H9 (cell line): Measurements from ENCODE around the gene CHN1. TPM values are rescaled to one million over a fixed set of nuclear protein-coding genes. Genes with fewer than 3 reads are reported as not detected.

Source experiments
- DNase-seq: peaks from one replicate; pipeline ENCODE4 v3.0.0-alpha.2; 2017
- H2AFZ ChIP-seq: one replicate; pipeline ENCODE4 v1.6.1; 2013; ENCODE audit warnings: mild to moderate bottlenecking, low read length, control low read depth, moderate library complexity
- H2AK5ac ChIP-seq: 2 replicates; pipeline ENCODE4 v1.6.1; 2013; ENCODE audit warnings: low read length, control low read depth, mixed read lengths; ENCODE audit not compliant: insufficient read length
- H2BK120ac ChIP-seq: one replicate; pipeline ENCODE4 v1.6.1; 2013; ENCODE audit warnings: low read depth, mild to moderate bottlenecking, low read length, control low read depth, inconsistent platforms; ENCODE audit not compliant: poor library complexity, severe bottlenecking
- H2BK12ac ChIP-seq: 2 replicates; pipeline ENCODE4 v1.6.1; 2013; ENCODE audit warnings: low read length, control low read depth, mixed read lengths, low read depth; ENCODE audit not compliant: insufficient read length
- H2BK15ac ChIP-seq: 2 replicates; pipeline ENCODE4 v1.6.1; 2013; ENCODE audit warnings: low read depth, low read length, control low read depth
- H2BK20ac ChIP-seq: one replicate; pipeline ENCODE4 v1.6.1; 2013; ENCODE audit warnings: low read depth, mild to moderate bottlenecking, low read length, control low read depth, inconsistent platforms; ENCODE audit not compliant: poor library complexity, severe bottlenecking
- H2BK5ac ChIP-seq: 2 replicates; pipeline ENCODE4 v1.6.1; 2013; ENCODE audit warnings: low read length, control low read depth, mixed read lengths; ENCODE audit not compliant: insufficient read length
- H3K14ac ChIP-seq: 2 replicates; pipeline ENCODE4 v1.6.1; 2013; ENCODE audit warnings: low read length, control low read depth; ENCODE audit not compliant: insufficient read depth
- H3K18ac ChIP-seq: 2 replicates; pipeline ENCODE4 v1.6.1; 2013; ENCODE audit warnings: low read depth, mild to moderate bottlenecking, mixed read lengths, low read length, control low read depth; ENCODE audit not compliant: insufficient read length
- H3K23ac ChIP-seq: 2 replicates; pipeline ENCODE4 v1.6.1; 2013; ENCODE audit warnings: low read length, control low read depth, mixed read lengths, low read depth; ENCODE audit not compliant: insufficient read length
- H3K23me2 ChIP-seq: 2 replicates; pipeline ENCODE4 v1.6.1; 2013; ENCODE audit warnings: low read depth, mild to moderate bottlenecking, mixed read lengths, low read length, control low read depth; ENCODE audit not compliant: insufficient read length, poor library complexity, severe bottlenecking
- H3K27ac ChIP-seq: 2 replicates; pipeline ENCODE4 v1.5.1; 2013; ENCODE audit warnings: low read length, control low read depth, mixed read lengths, low read depth; ENCODE audit not compliant: insufficient read length
- H3K27me3 ChIP-seq: 2 replicates; pipeline ENCODE4 v1.6.1; 2013; ENCODE audit warnings: low read length, control low read depth, inconsistent platforms; ENCODE audit not compliant: insufficient read depth
- H3K4ac ChIP-seq: 2 replicates; pipeline ENCODE4 v1.6.1; 2013; ENCODE audit warnings: low read depth, mild to moderate bottlenecking, control low read depth, inconsistent platforms, low read length, moderate library complexity
- H3K4me1 ChIP-seq: 2 replicates; pipeline ENCODE4 v1.6.1; 2013; ENCODE audit warnings: low read length, control low read depth, inconsistent platforms; ENCODE audit not compliant: insufficient read depth
- H3K4me2 ChIP-seq: 2 replicates; pipeline ENCODE4 v1.6.1; 2013; ENCODE audit warnings: low read length, control low read depth, mixed read lengths; ENCODE audit not compliant: insufficient read length, insufficient read depth
- H3K56ac ChIP-seq: 2 replicates; pipeline ENCODE4 v1.6.1; 2013; ENCODE audit warnings: low read depth, mild to moderate bottlenecking, mixed read lengths, low read length, control low read depth; ENCODE audit not compliant: insufficient read length
- H3K79me1 ChIP-seq: 2 replicates; pipeline ENCODE4 v1.6.1; 2013; ENCODE audit warnings: low read depth, mild to moderate bottlenecking, moderate library complexity, low read length, control low read depth, inconsistent platforms; ENCODE audit not compliant: insufficient read depth, poor library complexity, severe bottlenecking
- H3K79me2 ChIP-seq: 2 replicates; pipeline ENCODE4 v1.6.1; 2013; ENCODE audit warnings: low read length, control low read depth, inconsistent platforms; ENCODE audit not compliant: insufficient read depth
- H3K9ac ChIP-seq: 2 replicates; pipeline ENCODE4 v1.6.1; 2013; ENCODE audit warnings: low read length, control low read depth, mixed read lengths; ENCODE audit not compliant: insufficient read length; ENCODE audit errors: extremely low read depth
- H3K9me3 ChIP-seq: one replicate; pipeline ENCODE4 v1.6.1; 2013; ENCODE audit warnings: low read depth, low read length, inconsistent platforms; ENCODE audit not compliant: control insufficient read depth
- H3T11ph ChIP-seq: one replicate; pipeline ENCODE4 v1.6.1; 2013; ENCODE audit warnings: mild to moderate bottlenecking, low read length, control low read depth, inconsistent platforms
- H4K20me1 ChIP-seq: one replicate; pipeline ENCODE4 v1.6.1; 2013; ENCODE audit not compliant: control insufficient read depth, insufficient read length, insufficient read depth
- H4K5ac ChIP-seq: 2 replicates; pipeline ENCODE4 v1.6.1; 2013; ENCODE audit warnings: low read depth, mild to moderate bottlenecking, mixed read lengths, low read length, control low read depth; ENCODE audit not compliant: insufficient read length
- H4K8ac ChIP-seq: replicated peaks from 2 replicates; pipeline ENCODE4 v1.6.1; 2013; ENCODE audit warnings: low read length, control low read depth, mixed read lengths, low read depth; ENCODE audit not compliant: insufficient read length
- H4K91ac ChIP-seq: 2 replicates; pipeline ENCODE4 v1.6.1; 2013; ENCODE audit warnings: low read depth, mild to moderate bottlenecking, moderate library complexity, mixed read lengths, low read length, control low read depth; ENCODE audit not compliant: insufficient read length
- H3K27ac Mint-ChIP-seq, 3 experiments: 2 replicates in 2 of 3; 3 replicates in 1 of 3; pipeline ENCODE4 v1.8.0; 2020 to 2021; ENCODE audit warnings: mixed read lengths in 3 of 3, mild to moderate bottlenecking in 1 of 3, moderate library complexity in 1 of 3
- H3K27me3 Mint-ChIP-seq: 2 replicates; pipeline ENCODE4 v1.8.0; 2021; ENCODE audit warnings: low read depth, mild to moderate bottlenecking, moderate library complexity, mixed read lengths
- H3K36me3 Mint-ChIP-seq, 3 experiments: 2 replicates in 2 of 3; 3 replicates in 1 of 3; pipeline ENCODE4 v1.8.0; 2020 to 2021; ENCODE audit warnings: low read depth in 3 of 3, mixed read lengths in 3 of 3; ENCODE audit not compliant: insufficient read depth in 1 of 3
- H3K4me1 Mint-ChIP-seq, 2 experiments: 2 replicates each; pipeline ENCODE4 v1.8.0; 2020; ENCODE audit warnings: mixed read lengths in 2 of 2
- H3K4me3 Mint-ChIP-seq, 2 experiments: 2 replicates in 1 of 2; 3 replicates in 1 of 2; pipeline ENCODE4 v1.8.0; 2020 to 2021; ENCODE audit warnings: mild to moderate bottlenecking in 2 of 2, mixed read lengths in 2 of 2, moderate library complexity in 1 of 2
- H3K9me3 Mint-ChIP-seq, 2 experiments: 2 replicates in 1 of 2; 3 replicates in 1 of 2; pipeline ENCODE4 v1.8.0; 2020; ENCODE audit warnings: mild to moderate bottlenecking in 2 of 2, mixed read lengths in 2 of 2, moderate library complexity in 1 of 2
- WGBS: extraction: QIAGEN DNeasy Blood & Tissue Kit; methylation state at CpG from one replicate; pipeline ENCODE4 v1.1.7; 2013; ENCODE audit warnings: missing lambda C conversion rate, low lambda C conversion rate, mixed read lengths; ENCODE audit not compliant: insufficient read length; ENCODE audit errors: extremely low coverage; 5-methylcytosine and 5-hydroxymethylcytosine counted together
- total RNA-seq: library from RNA; stranded (reverse); gene quantifications from 2 replicates; pipeline ENCODE4 v1.2.1, GENCODE V29; 2021
- TF ChIP-seq, protein P1 (sequence below): fragments of 200-600 bp; sonication (generic); conservative IDR thresholded peaks from 3 replicates; pipeline ENCODE4 v1.8.0; 2021; ENCODE audit warnings: antibody characterized with exemption, mild to moderate bottlenecking

Gene CHN1
- total RNA-seq, 1 experiment from 2014 or later: 33.9 TPM

DNA sequence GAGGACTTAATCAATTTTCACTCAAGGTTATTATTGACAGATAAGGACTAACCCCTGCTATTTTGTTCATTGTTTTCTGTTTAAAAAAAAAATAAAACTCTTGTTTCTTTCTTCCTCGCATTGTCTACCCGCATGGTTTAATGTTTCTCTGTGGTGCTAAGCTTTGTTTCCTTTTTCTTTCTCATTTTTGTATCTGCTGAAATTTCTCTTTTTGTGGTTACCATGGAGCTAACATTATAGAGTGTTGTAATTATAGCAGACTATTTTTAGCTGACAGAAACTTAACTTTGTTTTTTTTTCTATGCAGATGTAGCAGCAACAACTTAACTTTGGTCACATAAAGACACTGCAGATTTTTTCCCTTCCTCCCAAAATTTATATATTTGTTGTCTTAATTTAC lies 43.1 kb upstream of the CHN1 start:
- no peak overlapping the region for H2BK5ac ChIP-seq
- no peak overlapping the region for H3K14ac ChIP-seq
- H2BK12ac ChIP-seq: no peak overlapping the region
- no peaks in the 10 kb centered on the region for H3K79me2 ChIP-seq
- no peak overlapping the region for H3K27ac Mint-ChIP-seq
- no peak overlapping the region for H3K56ac ChIP-seq
- peaks cover 0 to 5% of the 10 kb centered on the region in 2 experiments; a peak in 2 of 5 replicates for H3K9me3 Mint-ChIP-seq
- no peak overlapping the region for H3K23ac ChIP-seq
- no peak overlapping the region for H4K8ac ChIP-seq
- H4K91ac ChIP-seq: no peak overlapping the region
- H3K4me3 Mint-ChIP-seq: no peak overlapping the region
- no peak overlapping the region for H3K4me2 ChIP-seq
- no peak overlapping the region for H2BK120ac ChIP-seq
- no CpG with 5 or more reads among the region's 2 CpGs for WGBS
- H3K9me3 ChIP-seq: no peaks in the 10 kb centered on the region
- no peak overlapping the region for H3K9ac ChIP-seq
- H3K79me1 ChIP-seq: no peaks in the 10 kb centered on the region
- H2BK20ac ChIP-seq: no peak overlapping the region
- no peak overlapping the region for H2AK5ac ChIP-seq
- no peak overlapping the region for H3K27ac ChIP-seq
- H3K4me1 ChIP-seq: no peaks in the 10 kb centered on the region
- TF ChIP-seq, protein P1, sequence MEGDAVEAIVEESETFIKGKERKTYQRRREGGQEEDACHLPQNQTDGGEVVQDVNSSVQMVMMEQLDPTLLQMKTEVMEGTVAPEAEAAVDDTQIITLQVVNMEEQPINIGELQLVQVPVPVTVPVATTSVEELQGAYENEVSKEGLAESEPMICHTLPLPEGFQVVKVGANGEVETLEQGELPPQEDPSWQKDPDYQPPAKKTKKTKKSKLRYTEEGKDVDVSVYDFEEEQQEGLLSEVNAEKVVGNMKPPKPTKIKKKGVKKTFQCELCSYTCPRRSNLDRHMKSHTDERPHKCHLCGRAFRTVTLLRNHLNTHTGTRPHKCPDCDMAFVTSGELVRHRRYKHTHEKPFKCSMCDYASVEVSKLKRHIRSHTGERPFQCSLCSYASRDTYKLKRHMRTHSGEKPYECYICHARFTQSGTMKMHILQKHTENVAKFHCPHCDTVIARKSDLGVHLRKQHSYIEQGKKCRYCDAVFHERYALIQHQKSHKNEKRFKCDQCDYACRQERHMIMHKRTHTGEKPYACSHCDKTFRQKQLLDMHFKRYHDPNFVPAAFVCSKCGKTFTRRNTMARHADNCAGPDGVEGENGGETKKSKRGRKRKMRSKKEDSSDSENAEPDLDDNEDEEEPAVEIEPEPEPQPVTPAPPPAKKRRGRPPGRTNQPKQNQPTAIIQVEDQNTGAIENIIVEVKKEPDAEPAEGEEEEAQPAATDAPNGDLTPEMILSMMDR: no peak
- H3K27me3 Mint-ChIP-seq: no peaks in the 10 kb centered on the region; the same call in 1 of the 2 replicates
- H2BK15ac ChIP-seq: no peak overlapping the region
- no peak overlapping the region for H3K18ac ChIP-seq
- no peak overlapping the region for H2AFZ ChIP-seq
- no peaks in the 10 kb centered on the region for H3K4me1 Mint-ChIP-seq
- no peaks in the 10 kb centered on the region; a peak in 1 of 7 replicates for H3K36me3 Mint-ChIP-seq
- H3T11ph ChIP-seq: no peak overlapping the region
- H3K4ac ChIP-seq: no peak overlapping the region
- no peaks in the 10 kb centered on the region for H4K20me1 ChIP-seq
- H4K5ac ChIP-seq: no peak overlapping the region
- H3K23me2 ChIP-seq: no peaks in the 10 kb centered on the region
- no peak for DNase-seq
- no peaks in the 10 kb centered on the region for H3K27me3 ChIP-seq
